ENCODE results near the gene LPAR4. TPM values are rescaled to one million over a fixed set of nuclear protein-coding genes. Genes with fewer than 3 reads are reported as not detected.
"Not testable (repeated sequence)": the region's sequence is repeated elsewhere in the genome, so short reads cannot be mapped to it uniquely, and the experiment has no call there.

The LPAR4 gene
- total RNA-seq, 1 experiment from 2014 or later: not detected

GRCh38 chrX:78800114-78800513 is 52.6 kb downstream of the LPAR4 start:
- no peak overlapping the region for H3K27ac Mint-ChIP-seq (ENCODE audit: low read depth, unreplicated experiment)
- H3K27me3 Mint-ChIP-seq (ENCODE audit: insufficient read depth, unreplicated experiment): no peaks in the 10 kb centered on the region
- no peak overlapping the region for H3K4me3 Mint-ChIP-seq (ENCODE audit: unreplicated experiment)
- intact Hi-C loops (cut with micrococcal nuclease): no loop called here
- ChIA-PET POLR2A (no interaction called here), CTCF (no interaction called here)
- H3K4me1 Mint-ChIP-seq (ENCODE audit: insufficient read depth, unreplicated experiment): no peaks in the 10 kb centered on the region
- DNase-seq (ENCODE audit: unreplicated experiment): no peak
- BruUV-seq (replicated peaks): no TSS peak
- no peak for TF ChIP-seq CTCF (IDR thresholded peaks at IDR 0.05; ENCODE audit: unreplicated experiment)
- no peaks in the 10 kb centered on the region for H3K36me3 Mint-ChIP-seq (ENCODE audit: insufficient read depth, unreplicated experiment)
- H3K9me3 Mint-ChIP-seq (ENCODE audit: unreplicated experiment): peaks cover 26% of the 10 kb centered on the region

- intact Hi-C loops (cut with micrococcal nuclease): no loop called here
- POLR2A ChIA-PET: no interaction called here
- Mint-ChIP-seq H3K27ac (ENCODE audit: low read depth, unreplicated experiment) (no peak overlapping the region), H3K4me1 (ENCODE audit: insufficient read depth, unreplicated experiment) (no peaks in the 10 kb centered on the region), H3K9me3 (ENCODE audit: unreplicated experiment) (peaks cover 23% of the 10 kb centered on the region), H3K27me3 (ENCODE audit: insufficient read depth, unreplicated experiment) (no peaks in the 10 kb centered on the region), H3K4me3 (ENCODE audit: unreplicated experiment) (no peak overlapping the region), H3K36me3 (ENCODE audit: insufficient read depth, unreplicated experiment) (no peaks in the 10 kb centered on the region)
- CTCF ChIA-PET: no interaction called here
- no TSS peak for BruUV-seq (replicated peaks)
- TF ChIP-seq CTCF (IDR thresholded peaks at IDR 0.05; ENCODE audit: unreplicated experiment): no peak
- no peak for DNase-seq (ENCODE audit: unreplicated experiment)
These were observed 53.2 kb downstream of the LPAR4 start for GRCh38 chrX:78800694-78801093.

GRCh38 chrX:78801522-78801921 is 54.0 kb downstream of the LPAR4 start:
- Mint-ChIP-seq H3K4me1 (ENCODE audit: insufficient read depth, unreplicated experiment) (no peaks in the 10 kb centered on the region), H3K27me3 (ENCODE audit: insufficient read depth, unreplicated experiment) (no peaks in the 10 kb centered on the region), H3K36me3 (ENCODE audit: insufficient read depth, unreplicated experiment) (no peaks in the 10 kb centered on the region), H3K27ac (ENCODE audit: low read depth, unreplicated experiment) (no peak overlapping the region), H3K4me3 (ENCODE audit: unreplicated experiment) (no peak overlapping the region), H3K9me3 (ENCODE audit: unreplicated experiment) (peaks cover 15% of the 10 kb centered on the region)
- no peak for TF ChIP-seq CTCF (IDR thresholded peaks at IDR 0.05; ENCODE audit: unreplicated experiment)
- DNase-seq (ENCODE audit: unreplicated experiment): no peak
- POLR2A ChIA-PET: no interaction called here
- CTCF ChIA-PET: no interaction called here
- intact Hi-C loops (cut with micrococcal nuclease): no loop called here
- no TSS peak for BruUV-seq (replicated peaks)

- intact Hi-C loops (cut with micrococcal nuclease); POLR2A ChIA-PET: not testable (repeated sequence)
These were observed 55.0 kb downstream of the LPAR4 start for GRCh38 chrX:78802526-78802925.

More at GRCh38 chrX:78802526-78802925, 55.0 kb downstream of the LPAR4 start:
- CTCF ChIA-PET; H3K27me3 Mint-ChIP-seq (ENCODE audit: insufficient read depth, unreplicated experiment); H3K4me3 Mint-ChIP-seq (ENCODE audit: unreplicated experiment); BruUV-seq (replicated peaks); H3K4me1 Mint-ChIP-seq (ENCODE audit: insufficient read depth, unreplicated experiment); H3K27ac Mint-ChIP-seq (ENCODE audit: low read depth, unreplicated experiment); DNase-seq (ENCODE audit: unreplicated experiment); H3K36me3 Mint-ChIP-seq (ENCODE audit: insufficient read depth, unreplicated experiment): not testable (repeated sequence)
- H3K9me3 Mint-ChIP-seq (ENCODE audit: unreplicated experiment): peaks cover 14% of the 10 kb centered on the region

Other genes starting within 250 kb of the LPAR4 start
- not detected in 2 replicates for gene RTL3, start 88.4 kb upstream of the LPAR4 start, total RNA-seq (2022)
- gene P2RY10, start 197.7 kb downstream of the LPAR4 start, total RNA-seq (2022): not detected in 2 replicates